ENCODE results near the gene UBXN11.
A peak's percentile ranks its signal among the peaks of the same experiment; 100 is the strongest.
"Not testable (repeated sequence)": the region's sequence is repeated elsewhere in the genome, so short reads cannot be mapped to it uniquely, and the experiment has no call there.

UBXN11 gene

DNA sequence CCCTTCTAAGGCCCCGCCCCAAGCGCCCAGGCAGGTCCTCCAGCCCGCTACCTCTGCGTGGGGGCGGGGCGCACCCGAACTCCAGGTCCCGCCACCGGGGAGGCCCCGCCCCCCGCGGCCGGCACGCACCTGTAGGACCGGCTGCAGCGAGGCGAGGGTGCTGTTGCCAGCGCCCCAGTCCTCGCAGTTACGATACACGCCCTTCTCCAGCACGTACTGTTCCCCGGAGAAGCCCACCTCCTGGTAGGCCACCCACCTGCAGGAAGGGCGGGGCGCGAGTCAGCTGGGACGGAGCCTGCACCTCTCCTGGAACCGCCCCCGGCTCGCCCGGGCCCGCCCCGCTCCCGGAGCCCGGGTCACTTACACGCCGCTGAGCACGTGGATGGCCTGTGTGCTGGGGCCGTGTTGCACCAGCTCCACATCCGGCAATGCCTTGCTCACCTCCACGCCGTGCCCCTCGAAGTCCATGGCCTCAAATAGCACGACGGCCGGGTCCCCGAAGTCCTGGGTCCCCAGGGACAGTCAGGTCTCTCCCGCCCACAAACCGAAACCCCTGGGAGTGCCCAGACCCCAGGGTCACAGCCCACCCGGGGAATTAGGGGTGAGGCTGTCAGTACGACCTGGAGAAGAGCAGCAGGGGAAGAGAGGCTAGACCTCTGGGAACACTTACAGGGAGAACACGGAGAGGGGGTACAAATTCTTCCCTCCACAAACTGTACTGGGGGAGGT, 30.2 kb upstream of the UBXN11 start:
- TF ChIP-seq, protein P1, sequence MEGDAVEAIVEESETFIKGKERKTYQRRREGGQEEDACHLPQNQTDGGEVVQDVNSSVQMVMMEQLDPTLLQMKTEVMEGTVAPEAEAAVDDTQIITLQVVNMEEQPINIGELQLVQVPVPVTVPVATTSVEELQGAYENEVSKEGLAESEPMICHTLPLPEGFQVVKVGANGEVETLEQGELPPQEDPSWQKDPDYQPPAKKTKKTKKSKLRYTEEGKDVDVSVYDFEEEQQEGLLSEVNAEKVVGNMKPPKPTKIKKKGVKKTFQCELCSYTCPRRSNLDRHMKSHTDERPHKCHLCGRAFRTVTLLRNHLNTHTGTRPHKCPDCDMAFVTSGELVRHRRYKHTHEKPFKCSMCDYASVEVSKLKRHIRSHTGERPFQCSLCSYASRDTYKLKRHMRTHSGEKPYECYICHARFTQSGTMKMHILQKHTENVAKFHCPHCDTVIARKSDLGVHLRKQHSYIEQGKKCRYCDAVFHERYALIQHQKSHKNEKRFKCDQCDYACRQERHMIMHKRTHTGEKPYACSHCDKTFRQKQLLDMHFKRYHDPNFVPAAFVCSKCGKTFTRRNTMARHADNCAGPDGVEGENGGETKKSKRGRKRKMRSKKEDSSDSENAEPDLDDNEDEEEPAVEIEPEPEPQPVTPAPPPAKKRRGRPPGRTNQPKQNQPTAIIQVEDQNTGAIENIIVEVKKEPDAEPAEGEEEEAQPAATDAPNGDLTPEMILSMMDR (IDR thresholded peaks at IDR 0.05; ENCODE audit: borderline replicate concordance, control extremely low read depth, extremely low read depth, insufficient read depth, missing control alignments) = no peak
- in situ Hi-C loops (cut with MboI; ENCODE audit: low sequenced_read_pairs, unreplicated experiment) = no loop called here
- DNase-seq (ENCODE audit: low spot score) = peak; percentile 93

DNA sequence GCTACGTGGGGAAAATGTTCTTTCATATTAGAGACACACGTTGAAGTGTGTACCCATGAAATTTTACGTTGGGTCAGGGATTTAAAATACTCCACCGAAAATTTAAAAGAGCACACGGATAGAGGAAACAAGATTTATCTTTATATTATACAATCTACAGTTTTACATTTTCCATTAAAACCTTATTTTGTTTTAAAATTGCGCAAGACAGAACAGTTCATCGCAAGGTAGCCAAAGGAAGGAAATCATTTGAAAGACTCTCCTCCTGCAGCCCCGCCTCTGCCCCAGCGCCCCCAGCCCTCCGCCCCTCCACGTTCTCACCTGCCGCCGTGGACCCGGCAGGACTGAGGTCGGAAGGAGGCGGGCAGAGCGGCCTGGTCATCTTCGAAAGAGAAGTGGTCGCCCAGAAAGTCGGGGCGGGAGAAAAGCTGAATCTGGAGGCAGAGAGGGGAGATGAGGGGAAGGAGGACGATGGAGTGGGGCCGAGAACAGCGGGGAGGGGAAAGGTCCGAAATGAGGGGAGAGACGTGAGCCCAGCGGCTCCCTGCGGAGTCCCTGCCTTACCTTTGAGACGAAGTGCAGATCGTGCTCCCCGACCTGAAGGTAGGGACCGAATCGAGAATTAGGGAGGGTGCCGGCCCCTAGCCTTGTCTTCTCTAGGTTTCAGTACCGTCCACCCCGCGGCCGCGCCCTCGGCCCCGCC, 29.5 kb upstream of the UBXN11 start:
- TF ChIP-seq, protein P1 (IDR thresholded peaks at IDR 0.05; ENCODE audit: borderline replicate concordance, control extremely low read depth, extremely low read depth, insufficient read depth, missing control alignments) = no peak
- in situ Hi-C loops (cut with MboI; ENCODE audit: low sequenced_read_pairs, unreplicated experiment) = no loop called here
- no peak for DNase-seq (ENCODE audit: low spot score)

- DNase-seq (ENCODE audit: low spot score); in situ Hi-C loops (cut with MboI; ENCODE audit: low sequenced_read_pairs, unreplicated experiment): not testable (repeated sequence)
These were observed 26.9 kb upstream of the UBXN11 start for GRCh38 chr1:26333312-26333711.

- in situ Hi-C loops (cut with MboI; ENCODE audit: low sequenced_read_pairs, unreplicated experiment) = no loop called here
- TF ChIP-seq, protein P1 (IDR thresholded peaks at IDR 0.05; ENCODE audit: borderline replicate concordance, control extremely low read depth, extremely low read depth, insufficient read depth, missing control alignments) = no peak
- no peak for DNase-seq (ENCODE audit: low spot score)
These were observed 23.8 kb upstream of the UBXN11 start for GRCh38 chr1:26330276-26330675.

- in situ Hi-C loops (cut with MboI; ENCODE audit: low sequenced_read_pairs, unreplicated experiment); DNase-seq (ENCODE audit: low spot score): not testable (repeated sequence)
These were observed 22.9 kb upstream of the UBXN11 start for GRCh38 chr1:26329380-26329779.

DNA sequence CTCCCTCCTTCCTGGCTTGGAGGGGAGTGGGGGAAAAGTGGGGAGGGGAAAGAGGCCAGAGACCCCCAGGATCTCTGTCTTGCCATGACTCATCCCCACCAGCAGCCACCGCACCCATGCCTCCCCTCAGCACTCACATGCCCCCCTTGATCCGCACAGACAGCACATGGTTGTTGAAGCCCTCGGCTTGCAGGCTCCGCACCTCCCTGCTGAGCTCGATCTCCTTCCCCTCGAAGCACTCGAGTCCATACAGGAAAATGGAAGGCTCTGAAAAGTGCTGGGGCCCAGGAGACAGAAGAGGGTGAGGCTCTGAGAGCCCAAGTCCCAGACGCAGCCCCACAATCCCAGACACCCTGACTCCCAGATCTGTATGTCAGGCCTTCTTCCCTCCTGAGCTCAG, 22.2 kb upstream of the UBXN11 start:
- in situ Hi-C loops (cut with MboI; ENCODE audit: low sequenced_read_pairs, unreplicated experiment) = no loop called here
- TF ChIP-seq, protein P1 (IDR thresholded peaks at IDR 0.05; ENCODE audit: borderline replicate concordance, control extremely low read depth, extremely low read depth, insufficient read depth, missing control alignments) = no peak
- no peak for DNase-seq (ENCODE audit: low spot score)

GRCh38 chr1:26327956-26328362, 21.5 kb upstream of the UBXN11 start:
- TF ChIP-seq, protein P1 (IDR thresholded peaks at IDR 0.05; ENCODE audit: borderline replicate concordance, control extremely low read depth, extremely low read depth, insufficient read depth, missing control alignments) = no peak
- no peak for DNase-seq (ENCODE audit: low spot score)
- in situ Hi-C loops (cut with MboI; ENCODE audit: low sequenced_read_pairs, unreplicated experiment) = no loop called here
